GM23338 (cell line): ENCODE data around the gene ARHGEF38. TPM values are rescaled to one million over a fixed set of nuclear protein-coding genes. Genes with fewer than 3 reads are reported as not detected.

Experiments used
- ATAC-seq: fragments of 200-7000 bp; cut with Tn5 transposase; 3 replicates; pipeline ENCODE4 v1.9.1; 2020
- DNase-seq: peaks from one replicate; pipeline ENCODE4 v3.0.0-alpha.2; 2015; ENCODE audit warnings: low spot score
- H2AFZ ChIP-seq: fragments of 200-600 bp; sonication (generic); 2 replicates; pipeline ENCODE4 v1.8.0; 2016; ENCODE audit warnings: antibody characterized with exemption, mild to moderate bottlenecking, moderate library complexity
- H3F3A ChIP-seq: fragments of 200-600 bp; sonication (generic); replicated peaks from 2 replicates; pipeline ENCODE4 v1.8.0; 2017; ENCODE audit warnings: antibody characterized with exemption, mixed run types, low read depth
- H3K27ac ChIP-seq: fragments of 200-600 bp; sonication (generic); 2 replicates; pipeline ENCODE4 v1.6.1; 2016; ENCODE audit warnings: low read depth
- H3K27me3 ChIP-seq: fragments of 200-600 bp; sonication (generic); 2 replicates; pipeline ENCODE4 v1.8.0; 2016; ENCODE audit warnings: mild to moderate bottlenecking, mixed run types, moderate library complexity; ENCODE audit not compliant: insufficient read depth
- H3K36me3 ChIP-seq: fragments of 200-600 bp; sonication (generic); 2 replicates; pipeline ENCODE4 v1.8.0; 2016; ENCODE audit warnings: mild to moderate bottlenecking; ENCODE audit not compliant: insufficient read depth
- H3K4me1 ChIP-seq: fragments of 200-600 bp; sonication (generic); 2 replicates; pipeline ENCODE4 v1.8.0; 2016; ENCODE audit warnings: mild to moderate bottlenecking, moderate library complexity; ENCODE audit not compliant: insufficient read depth
- H3K4me2 ChIP-seq: fragments of 200-600 bp; sonication (generic); 2 replicates; pipeline ENCODE4 v1.7.1; 2017; ENCODE audit warnings: mixed run types
- H3K4me3 ChIP-seq: fragments of 200-600 bp; sonication (generic); 2 replicates; pipeline ENCODE4 v1.6.1; 2016; ENCODE audit warnings: mixed run types
- H3K79me2 ChIP-seq: fragments of 200-600 bp; sonication (generic); replicated peaks from 2 replicates; pipeline ENCODE4 v1.8.0; 2017; ENCODE audit warnings: mild to moderate bottlenecking; ENCODE audit not compliant: insufficient read depth
- H3K9me2 ChIP-seq: fragments of 200-600 bp; sonication (generic); 2 replicates; pipeline ENCODE4 v1.8.0; 2017; ENCODE audit not compliant: insufficient read depth
- H4K20me1 ChIP-seq: fragments of 200-600 bp; sonication (generic); replicated peaks from 2 replicates; pipeline ENCODE4 v1.8.0; 2017; ENCODE audit warnings: mild to moderate bottlenecking; ENCODE audit not compliant: insufficient read depth
- H3K27ac Mint-ChIP-seq: 2 replicates; pipeline ENCODE4 v1.8.0; 2020; ENCODE audit warnings: inconsistent platforms, mild to moderate bottlenecking, moderate library complexity, mixed read lengths
- H3K27me3 Mint-ChIP-seq: 3 replicates; pipeline ENCODE4 v1.8.0; 2022; ENCODE audit warnings: low read depth, mild to moderate bottlenecking, moderate library complexity, mixed read lengths, inconsistent platforms; ENCODE audit not compliant: insufficient read depth, poor library complexity
- H3K36me3 Mint-ChIP-seq: 3 replicates; pipeline ENCODE4 v1.8.0; 2021; ENCODE audit warnings: low read depth, mild to moderate bottlenecking, inconsistent platforms, moderate library complexity, mixed read lengths
- H3K4me1 Mint-ChIP-seq: 3 replicates; pipeline ENCODE4 v1.8.0; 2020; ENCODE audit warnings: mild to moderate bottlenecking, inconsistent platforms, mixed read lengths
- H3K4me3 Mint-ChIP-seq: 3 replicates; pipeline ENCODE4 v1.8.0; 2021; ENCODE audit warnings: moderate library complexity, mild to moderate bottlenecking, inconsistent platforms, mixed read lengths
- H3K9me3 Mint-ChIP-seq: 3 replicates; pipeline ENCODE4 v1.8.0; 2020; ENCODE audit warnings: moderate library complexity, mild to moderate bottlenecking, inconsistent platforms, mixed read lengths
- EZH2 ChIP-seq: fragments of 200-600 bp; sonication (generic); IDR thresholded peaks from one replicate; pipeline ENCODE4 v1.8.0; 2017; ENCODE audit warnings: antibody characterized with exemption, mild to moderate bottlenecking, low read depth; ENCODE audit not compliant: unreplicated experiment
- JUNB ChIP-seq: IDR thresholded peaks from one replicate; pipeline ENCODE4 v1.6.1; 2016; ENCODE audit warnings: antibody characterized with exemption; ENCODE audit not compliant: unreplicated experiment
- NANOG ChIP-seq: IDR thresholded peaks from 2 replicates; pipeline ENCODE4 v1.6.1; 2016; ENCODE audit warnings: antibody characterized with exemption, borderline replicate concordance
- STAT1 ChIP-seq: IDR thresholded peaks from one replicate; pipeline ENCODE4 v1.6.1; 2016; ENCODE audit warnings: antibody characterized with exemption; ENCODE audit not compliant: unreplicated experiment
- ZNF114 ChIP-seq: fragments of 250-450 bp; sonication (Bioruptor Pico); IDR thresholded peaks from 2 replicates; pipeline ENCODE4 v1.5.0; 2020; ENCODE audit warnings: mild to moderate bottlenecking, moderate library complexity
- polyA plus RNA-seq: library from polyadenylated mRNA; unstranded; fragments of >200 nt; fragmentation: Nextera tagmentation; extraction: Ambion mirVana; gene quantifications from 2 replicates; pipeline ENCODE4 v1.2.1, GENCODE V29; 2016
- total RNA-seq: library from RNA; depleted of rRNA; stranded (reverse); fragments of >200 nt; shearing (Covaris generic); gene quantifications from 2 replicates; pipeline ENCODE4 v1.2.3, GENCODE V29; 2014
- TF ChIP-seq, protein P1 (sequence below): IDR thresholded peaks from 2 replicates; pipeline ENCODE4 v1.6.1; 2016; ENCODE audit warnings: antibody characterized with exemption
- TF ChIP-seq, protein P2 (sequence below), 2 experiments: fragments of 200-600 bp in 1 of 2; sonication (generic) in 1 of 2; conservative IDR thresholded peaks; 2 replicates each; pipeline versions ENCODE4 v1.5.1 to v1.6.1; 2016 to 2017; ENCODE audit warnings: antibody characterized with exemption in 2 of 2, low read depth in 2 of 2, mild to moderate bottlenecking in 2 of 2, moderate library complexity in 1 of 2
- TF ChIP-seq, protein P3 (sequence below): IDR thresholded peaks from one replicate; pipeline ENCODE4 v1.6.1; 2018; ENCODE audit warnings: antibody characterized with exemption; ENCODE audit not compliant: unreplicated experiment

The ARHGEF38 gene
- total and polyA plus RNA-seq, 2 experiments from 2014 or later, result 0.58 TPM; not detected in 1

DNA sequence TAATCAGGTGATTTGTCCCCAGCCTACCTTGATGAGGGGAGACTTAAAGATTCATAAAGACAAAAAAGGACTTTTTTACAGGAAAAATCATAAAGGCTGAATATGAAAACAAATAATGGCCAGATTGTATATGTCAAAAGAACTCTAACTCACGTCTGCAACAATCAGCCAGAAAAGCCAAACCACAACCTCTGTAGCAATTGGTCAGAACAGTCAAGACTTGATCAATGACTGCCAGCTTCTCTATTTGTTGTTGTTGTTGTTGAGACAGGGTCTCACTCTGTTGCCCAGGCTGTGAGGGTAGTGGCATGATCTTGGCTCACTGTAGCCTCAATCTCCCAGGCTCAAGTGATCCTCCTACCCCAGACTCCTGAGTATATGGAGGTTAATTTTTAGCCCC lies 42.7 kb upstream of the ARHGEF38 start:
- Histone ChIP-seq H3K4me1 (no peaks in the 10 kb centered on the region), H3K4me2 (no peak overlapping the region), H3K9me2 (0 out of 2 replicates have a peak, but pooled peaks cover 8% of the 10 kb centered on the region), H2AFZ (no peak overlapping the region), H3K27me3 (no peaks in the 10 kb centered on the region), H3K79me2 (no peaks in the 10 kb centered on the region), H3K36me3 (no peaks in the 10 kb centered on the region), H3K27ac (no peak overlapping the region), H3K4me3 (no peak overlapping the region), H3F3A (no peaks in the 10 kb centered on the region), H4K20me1 (no peaks in the 10 kb centered on the region)
- Mint-ChIP-seq H3K9me3 (no peaks in the 10 kb centered on the region), H3K4me1 (no peaks in the 10 kb centered on the region), H3K27ac (no peak overlapping the region), H3K4me3 (no peak overlapping the region), H3K27me3 (no peaks in the 10 kb centered on the region), H3K36me3 (no peaks in the 10 kb centered on the region)
- TF ChIP-seq, protein P1, sequence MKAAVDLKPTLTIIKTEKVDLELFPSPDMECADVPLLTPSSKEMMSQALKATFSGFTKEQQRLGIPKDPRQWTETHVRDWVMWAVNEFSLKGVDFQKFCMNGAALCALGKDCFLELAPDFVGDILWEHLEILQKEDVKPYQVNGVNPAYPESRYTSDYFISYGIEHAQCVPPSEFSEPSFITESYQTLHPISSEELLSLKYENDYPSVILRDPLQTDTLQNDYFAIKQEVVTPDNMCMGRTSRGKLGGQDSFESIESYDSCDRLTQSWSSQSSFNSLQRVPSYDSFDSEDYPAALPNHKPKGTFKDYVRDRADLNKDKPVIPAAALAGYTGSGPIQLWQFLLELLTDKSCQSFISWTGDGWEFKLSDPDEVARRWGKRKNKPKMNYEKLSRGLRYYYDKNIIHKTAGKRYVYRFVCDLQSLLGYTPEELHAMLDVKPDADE, result no peak
- no peak for TF ChIP-seq EZH2
- TF ChIP-seq ZNF114 (CRISPR knock-in tag), result no peak
- TF ChIP-seq JUNB, result no peak
- TF ChIP-seq, protein P2, sequence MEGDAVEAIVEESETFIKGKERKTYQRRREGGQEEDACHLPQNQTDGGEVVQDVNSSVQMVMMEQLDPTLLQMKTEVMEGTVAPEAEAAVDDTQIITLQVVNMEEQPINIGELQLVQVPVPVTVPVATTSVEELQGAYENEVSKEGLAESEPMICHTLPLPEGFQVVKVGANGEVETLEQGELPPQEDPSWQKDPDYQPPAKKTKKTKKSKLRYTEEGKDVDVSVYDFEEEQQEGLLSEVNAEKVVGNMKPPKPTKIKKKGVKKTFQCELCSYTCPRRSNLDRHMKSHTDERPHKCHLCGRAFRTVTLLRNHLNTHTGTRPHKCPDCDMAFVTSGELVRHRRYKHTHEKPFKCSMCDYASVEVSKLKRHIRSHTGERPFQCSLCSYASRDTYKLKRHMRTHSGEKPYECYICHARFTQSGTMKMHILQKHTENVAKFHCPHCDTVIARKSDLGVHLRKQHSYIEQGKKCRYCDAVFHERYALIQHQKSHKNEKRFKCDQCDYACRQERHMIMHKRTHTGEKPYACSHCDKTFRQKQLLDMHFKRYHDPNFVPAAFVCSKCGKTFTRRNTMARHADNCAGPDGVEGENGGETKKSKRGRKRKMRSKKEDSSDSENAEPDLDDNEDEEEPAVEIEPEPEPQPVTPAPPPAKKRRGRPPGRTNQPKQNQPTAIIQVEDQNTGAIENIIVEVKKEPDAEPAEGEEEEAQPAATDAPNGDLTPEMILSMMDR (conservative IDR thresholded peaks at IDR 0.05; ENCODE audit: low read depth in 2 of 2), result no peak
- TF ChIP-seq NANOG, result no peak
- TF ChIP-seq STAT1, result no peak
- TF ChIP-seq, protein P3, sequence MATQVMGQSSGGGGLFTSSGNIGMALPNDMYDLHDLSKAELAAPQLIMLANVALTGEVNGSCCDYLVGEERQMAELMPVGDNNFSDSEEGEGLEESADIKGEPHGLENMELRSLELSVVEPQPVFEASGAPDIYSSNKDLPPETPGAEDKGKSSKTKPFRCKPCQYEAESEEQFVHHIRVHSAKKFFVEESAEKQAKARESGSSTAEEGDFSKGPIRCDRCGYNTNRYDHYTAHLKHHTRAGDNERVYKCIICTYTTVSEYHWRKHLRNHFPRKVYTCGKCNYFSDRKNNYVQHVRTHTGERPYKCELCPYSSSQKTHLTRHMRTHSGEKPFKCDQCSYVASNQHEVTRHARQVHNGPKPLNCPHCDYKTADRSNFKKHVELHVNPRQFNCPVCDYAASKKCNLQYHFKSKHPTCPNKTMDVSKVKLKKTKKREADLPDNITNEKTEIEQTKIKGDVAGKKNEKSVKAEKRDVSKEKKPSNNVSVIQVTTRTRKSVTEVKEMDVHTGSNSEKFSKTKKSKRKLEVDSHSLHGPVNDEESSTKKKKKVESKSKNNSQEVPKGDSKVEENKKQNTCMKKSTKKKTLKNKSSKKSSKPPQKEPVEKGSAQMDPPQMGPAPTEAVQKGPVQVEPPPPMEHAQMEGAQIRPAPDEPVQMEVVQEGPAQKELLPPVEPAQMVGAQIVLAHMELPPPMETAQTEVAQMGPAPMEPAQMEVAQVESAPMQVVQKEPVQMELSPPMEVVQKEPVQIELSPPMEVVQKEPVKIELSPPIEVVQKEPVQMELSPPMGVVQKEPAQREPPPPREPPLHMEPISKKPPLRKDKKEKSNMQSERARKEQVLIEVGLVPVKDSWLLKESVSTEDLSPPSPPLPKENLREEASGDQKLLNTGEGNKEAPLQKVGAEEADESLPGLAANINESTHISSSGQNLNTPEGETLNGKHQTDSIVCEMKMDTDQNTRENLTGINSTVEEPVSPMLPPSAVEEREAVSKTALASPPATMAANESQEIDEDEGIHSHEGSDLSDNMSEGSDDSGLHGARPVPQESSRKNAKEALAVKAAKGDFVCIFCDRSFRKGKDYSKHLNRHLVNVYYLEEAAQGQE, result no peak
- ATAC-seq (no peak), DNase-seq (no peak)

DNA sequence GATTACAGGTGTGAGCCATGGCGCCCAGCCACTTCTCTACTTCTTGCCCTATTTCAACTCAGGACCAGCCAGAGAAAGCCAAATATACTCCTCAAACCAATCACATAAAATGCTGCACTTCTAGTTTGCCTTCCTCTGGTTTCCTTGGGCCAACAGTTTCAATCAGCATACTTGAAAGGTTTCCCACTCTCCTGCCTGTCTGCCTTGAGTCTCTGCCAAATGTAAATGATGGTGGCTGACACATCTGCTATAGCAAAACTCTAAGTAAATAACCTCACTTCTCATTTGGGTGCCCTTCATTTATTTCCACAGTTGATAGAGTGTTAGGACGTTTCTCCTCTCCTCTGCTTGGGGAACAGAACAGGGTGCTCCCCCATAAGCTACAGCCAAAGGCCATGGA lies 42.2 kb upstream of the ARHGEF38 start:
- no peak overlapping the region for H3K27ac Mint-ChIP-seq
- H3K9me2 ChIP-seq, result 0 out of 2 replicates have a peak, but pooled peaks cover 8% of the 10 kb centered on the region
- no peaks in the 10 kb centered on the region for H3K9me3 Mint-ChIP-seq
- no peak overlapping the region for H2AFZ ChIP-seq
- no peak overlapping the region for H3K4me2 ChIP-seq
- H3K4me3 ChIP-seq, result no peak overlapping the region
- no peaks in the 10 kb centered on the region for H3K27me3 Mint-ChIP-seq
- no peaks in the 10 kb centered on the region for H3K36me3 Mint-ChIP-seq
- H3F3A ChIP-seq, result no peaks in the 10 kb centered on the region
- no peaks in the 10 kb centered on the region for H3K27me3 ChIP-seq
- H3K4me1 ChIP-seq, result no peaks in the 10 kb centered on the region
- no peak for DNase-seq
- H3K36me3 ChIP-seq, result no peaks in the 10 kb centered on the region
- no peaks in the 10 kb centered on the region for H3K79me2 ChIP-seq
- H3K4me1 Mint-ChIP-seq, result no peaks in the 10 kb centered on the region
- no peak overlapping the region for H3K27ac ChIP-seq
- no peak for ATAC-seq
- no peaks in the 10 kb centered on the region for H4K20me1 ChIP-seq
- no peak overlapping the region for H3K4me3 Mint-ChIP-seq
- TF ChIP-seq, protein P3, result no peak
- no peak for TF ChIP-seq STAT1
